Right renal pelvis (tissue), 4 donors: ENCODE results near the gene ZNF428. TPM values are rescaled to one million over a fixed set of nuclear protein-coding genes. Genes with fewer than 3 reads are reported as not detected.
"Not testable (repeated sequence)": the region's sequence is repeated elsewhere in the genome, so short reads cannot be mapped to it uniquely, and the experiment has no call there.

Experiments used
- DNase-seq, 4 donors: peaks; one replicate each; pipeline ENCODE4 v3.0.0-alpha.2; 2013; ENCODE audit warnings: low read depth in 4 of 4, low spot score in 3 of 4, missing footprints in 1 of 4
- polyA plus RNA-seq, 4 donors: library from polyadenylated mRNA; unstranded; fragments of 120-200 nt; gene quantifications; one replicate each; pipeline ENCODE4 v1.2.1, GENCODE V29; 2013; ENCODE audit not compliant: insufficient read length in 4 of 4

ZNF428 gene, protein sequence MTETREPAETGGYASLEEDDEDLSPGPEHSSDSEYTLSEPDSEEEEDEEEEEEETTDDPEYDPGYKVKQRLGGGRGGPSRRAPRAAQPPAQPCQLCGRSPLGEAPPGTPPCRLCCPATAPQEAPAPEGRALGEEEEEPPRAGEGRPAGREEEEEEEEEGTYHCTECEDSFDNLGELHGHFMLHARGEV
- polyA plus RNA-seq = 100 to 1,000 TPM in 1 of 4 donors, 10 to 100 TPM in 3; 76.5 to 141 (median 91.1) TPM

DNA sequence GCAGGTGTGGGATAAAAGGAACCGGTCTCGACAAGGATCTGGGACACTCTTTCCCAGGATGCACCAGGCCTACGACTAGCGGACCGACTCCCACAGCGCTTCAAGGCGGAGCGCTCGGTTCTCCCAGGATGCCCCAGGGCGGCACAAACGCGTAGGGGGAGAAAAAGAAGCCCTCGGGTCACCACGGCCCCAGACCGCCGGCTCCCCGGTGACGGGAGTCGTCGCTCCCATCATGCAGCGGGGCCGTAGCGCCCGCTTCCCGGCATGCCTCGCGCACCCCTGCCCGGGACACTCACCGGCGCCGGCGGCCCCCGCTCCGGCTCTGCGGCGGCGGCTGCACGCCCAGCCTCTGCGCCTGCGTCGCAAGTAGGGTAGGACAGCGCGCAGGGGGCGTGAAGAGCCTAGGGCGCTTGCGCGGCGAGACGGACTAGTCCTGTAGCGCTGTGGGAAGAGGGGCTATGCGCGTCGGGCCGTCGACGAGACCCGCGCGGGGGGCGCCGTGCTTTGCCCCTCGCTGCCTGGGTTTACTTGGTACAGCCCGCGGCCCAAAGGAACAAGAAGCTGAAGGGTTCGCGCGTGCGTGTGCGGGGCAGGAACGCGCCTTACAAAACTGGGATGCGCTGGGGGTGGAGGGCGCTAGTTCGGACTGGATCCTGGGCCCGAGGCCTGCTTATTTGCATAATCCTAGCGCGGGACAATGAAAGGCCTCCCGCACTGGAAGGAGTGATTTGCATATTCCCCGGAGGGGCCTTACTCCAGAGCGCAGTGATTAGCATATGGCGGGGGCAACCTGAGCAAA is at the start of gene ZNF428:
TSS of gene ZNF428 (minus strand) at position 368 of the 799 bp plus-strand sequence. CDS start 5,325 bp downstream, outside the sequence.
- peak; percentile 78 to 83 (median 81) for DNase-seq

DNA sequence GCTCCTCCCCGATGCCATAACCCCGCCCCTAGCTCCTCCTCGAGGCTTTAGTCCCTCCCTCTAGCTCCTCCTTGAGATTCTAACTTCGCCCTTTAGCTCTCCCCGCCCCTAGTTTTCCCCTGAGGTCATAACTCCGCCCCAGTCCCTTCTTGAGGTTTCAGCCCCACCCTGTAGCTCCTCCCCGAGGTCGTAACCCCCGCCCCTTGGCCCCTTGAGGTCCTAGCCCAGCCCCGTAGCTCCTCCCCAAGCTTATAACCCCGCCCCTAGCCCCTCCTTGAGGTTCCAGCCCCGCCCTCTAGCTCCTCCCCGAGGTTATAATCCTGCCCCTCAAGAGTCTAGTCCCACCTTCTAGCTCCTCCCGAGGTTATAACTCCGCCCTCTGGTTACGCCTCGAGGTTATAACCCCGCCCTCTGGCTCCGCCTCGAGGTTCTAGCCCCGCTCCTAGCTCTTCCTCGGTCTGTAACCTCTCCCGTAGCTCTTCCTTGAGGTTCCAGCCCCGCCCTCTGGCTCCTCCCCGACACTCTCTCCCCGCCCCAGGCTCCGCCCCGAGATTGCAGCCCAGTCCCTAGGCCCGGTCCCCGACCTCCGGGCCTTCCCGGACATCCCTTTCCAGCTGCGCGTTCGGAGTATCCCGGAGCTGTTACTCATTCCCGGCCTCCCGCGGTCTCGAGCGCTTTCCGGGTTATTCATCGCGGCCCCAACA is 49.1 kb upstream of the ZNF428 start:
- peak; percentile 92 to 97 (median 94) for DNase-seq

DNA sequence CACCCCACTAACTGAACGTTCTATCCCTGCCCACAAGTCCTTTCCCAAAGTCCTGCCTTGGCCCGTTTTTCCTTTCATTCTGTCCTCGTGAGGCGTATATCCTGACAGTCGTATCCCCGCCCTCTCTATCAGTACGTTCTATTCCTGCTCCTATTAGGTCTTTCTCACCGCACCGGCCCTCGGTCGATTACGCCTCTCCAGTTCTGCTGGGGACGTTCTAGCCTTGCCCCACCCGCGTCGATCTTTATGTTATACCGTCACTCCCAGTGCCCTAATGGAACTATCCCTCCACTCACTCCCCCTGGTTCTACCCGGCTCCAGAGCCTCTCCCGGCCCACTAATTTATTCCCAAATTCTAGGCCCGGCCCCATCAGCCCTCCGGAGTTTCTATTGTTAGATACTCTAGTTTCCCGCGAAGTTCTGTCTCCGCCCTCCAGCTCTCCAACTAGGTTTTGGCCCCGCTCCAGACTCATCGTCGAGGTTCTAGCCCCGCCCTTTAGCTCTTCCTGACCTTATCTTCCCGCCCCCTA is 48.5 kb upstream of the ZNF428 start:
- DNase-seq = no peak

DNA sequence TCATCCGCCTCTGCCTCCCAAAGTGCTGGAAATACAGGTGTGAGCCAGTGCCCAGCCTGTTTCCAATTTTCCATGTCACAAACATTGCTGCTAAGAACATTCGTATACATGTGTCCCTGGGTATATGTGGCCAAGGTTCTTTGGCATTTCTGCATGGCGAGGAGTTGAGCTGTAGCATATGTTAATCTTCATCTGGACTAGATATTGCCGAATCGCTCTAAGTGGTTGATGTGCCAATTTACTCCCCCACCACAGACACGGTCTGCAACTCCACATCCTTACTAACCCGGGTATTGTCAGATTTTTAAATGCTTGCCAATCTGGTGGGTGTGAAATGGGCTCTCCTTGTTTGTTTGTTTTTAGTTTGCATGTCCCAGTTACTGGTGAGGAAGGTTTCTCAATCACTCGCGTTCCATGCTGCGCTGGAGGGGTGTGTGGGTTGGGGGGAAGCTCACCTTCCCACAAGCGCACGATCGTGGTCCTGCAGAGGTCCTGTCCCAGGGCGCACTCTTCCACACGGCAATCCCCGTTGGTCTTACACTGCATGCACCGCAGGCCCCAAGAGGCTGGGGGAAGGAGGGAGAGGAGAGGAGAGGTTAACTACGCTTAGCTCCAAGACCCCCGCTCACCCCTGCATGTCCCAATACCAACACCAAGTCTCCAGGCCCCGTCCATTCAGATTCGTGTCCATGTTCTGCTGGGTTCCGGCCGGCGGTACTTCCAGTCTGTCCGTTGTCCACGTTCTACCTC is 47.9 kb upstream of the ZNF428 start:
- DNase-seq = no peak

DNA sequence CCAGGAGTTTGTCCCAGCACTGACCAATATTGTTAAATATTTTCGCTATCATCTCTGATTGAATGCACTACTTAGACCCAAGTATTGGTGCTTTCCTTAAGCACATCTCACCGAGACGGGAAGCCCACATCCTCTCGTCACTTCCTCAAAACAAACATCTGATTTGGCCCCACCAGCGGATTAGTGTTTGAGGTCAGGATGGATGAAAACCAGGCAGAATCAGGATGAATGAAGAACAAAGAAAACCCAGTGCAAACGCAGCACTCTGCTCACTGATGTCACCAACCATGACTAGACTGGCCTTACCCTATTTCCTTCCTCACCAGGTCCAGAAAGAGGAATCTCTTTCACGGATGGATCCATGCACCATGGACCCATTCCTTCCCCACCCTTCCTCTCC is 44.6 kb upstream of the ZNF428 start:
- no peak for DNase-seq

DNA sequence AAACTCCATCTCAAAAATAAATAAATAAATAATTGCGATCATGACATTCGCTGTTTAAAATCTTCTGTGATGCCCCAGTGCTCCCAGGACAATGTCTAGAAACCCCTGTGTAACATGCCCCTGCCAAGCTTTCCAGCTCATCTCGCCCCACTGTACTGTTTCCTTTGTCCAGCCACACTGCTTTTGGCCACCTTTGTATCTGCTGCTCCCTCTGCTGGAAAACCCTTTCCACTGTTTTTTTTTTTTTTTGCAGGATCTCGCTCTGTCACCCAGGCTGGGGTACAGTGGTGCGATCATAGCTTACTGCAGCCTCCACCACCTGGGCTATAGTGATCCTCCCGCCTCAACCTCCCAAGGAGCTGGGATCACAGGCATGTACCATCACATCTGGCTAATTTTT is 43.1 kb upstream of the ZNF428 start:
- no peak for DNase-seq

DNA sequence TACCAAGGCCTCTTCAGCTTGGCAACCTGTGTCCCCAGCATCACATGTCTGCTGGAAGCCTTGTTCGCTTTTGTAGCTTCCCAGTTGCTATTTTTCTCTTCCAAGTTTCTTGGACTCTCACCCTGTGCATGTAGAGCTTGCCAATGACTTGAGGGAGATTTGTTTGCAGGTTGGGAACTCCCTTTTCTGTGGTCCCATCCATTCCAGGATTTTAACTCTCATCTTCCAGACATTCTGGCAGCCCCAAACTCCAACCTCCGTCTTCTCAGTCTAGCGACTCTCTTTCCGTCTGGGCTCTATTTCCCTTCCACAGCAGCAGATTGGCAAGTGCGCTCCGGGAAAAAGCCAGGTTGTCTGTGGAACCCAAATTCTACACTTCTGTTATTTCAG is 41.5 kb upstream of the ZNF428 start:
- no peak for DNase-seq

DNA sequence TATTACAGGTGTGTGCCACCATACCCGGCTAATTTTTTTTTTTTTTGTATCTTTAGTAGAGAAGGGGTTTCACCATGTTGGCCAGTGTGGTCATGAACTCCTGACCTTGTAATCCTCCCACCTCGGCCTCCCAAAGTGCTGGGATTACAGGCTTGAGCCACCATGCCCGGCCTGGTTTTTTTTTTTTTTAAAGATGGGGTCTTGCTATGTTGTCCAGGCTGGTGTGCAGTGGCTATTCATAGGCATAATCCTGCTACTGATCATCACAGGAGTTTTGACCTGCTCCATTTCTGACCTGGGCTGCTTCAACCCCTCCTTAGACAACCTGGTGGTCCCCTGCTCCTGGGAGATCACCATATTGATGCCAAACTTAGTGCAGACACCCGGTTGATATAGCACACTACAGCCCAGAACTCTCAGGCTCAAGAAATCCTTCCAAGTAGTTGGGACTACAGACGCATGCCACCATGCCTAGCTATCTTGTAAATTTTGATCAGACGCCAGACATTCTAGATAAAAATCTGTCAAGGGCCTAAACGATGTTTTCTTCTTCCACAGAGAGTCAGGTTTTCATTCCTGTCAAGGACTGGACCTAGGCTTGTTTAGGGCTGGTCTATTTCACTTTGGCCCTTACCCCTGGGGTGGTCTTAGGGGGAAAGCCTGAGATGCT is 41.0 kb upstream of the ZNF428 start:
- DNase-seq = no peak

DNA sequence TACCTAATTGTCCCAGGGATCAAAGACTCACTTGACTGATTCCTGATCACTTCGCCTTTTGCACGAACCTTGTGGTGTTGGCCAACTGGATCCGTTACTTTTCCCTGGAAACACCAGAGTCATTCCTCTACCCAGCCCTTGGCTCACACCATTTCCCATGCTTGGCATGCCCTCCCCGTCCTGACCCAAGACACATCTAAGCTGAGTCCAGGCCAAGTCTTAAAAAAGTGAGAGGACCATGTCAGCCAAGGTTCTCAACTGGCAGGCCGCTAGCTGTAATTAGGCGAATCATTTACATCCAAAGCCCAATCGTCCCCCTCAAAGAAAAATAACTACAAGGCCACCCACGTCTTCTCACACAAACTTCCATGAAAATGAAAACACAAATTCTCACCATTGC is 39.1 kb upstream of the ZNF428 start:
- no peak for DNase-seq

DNA sequence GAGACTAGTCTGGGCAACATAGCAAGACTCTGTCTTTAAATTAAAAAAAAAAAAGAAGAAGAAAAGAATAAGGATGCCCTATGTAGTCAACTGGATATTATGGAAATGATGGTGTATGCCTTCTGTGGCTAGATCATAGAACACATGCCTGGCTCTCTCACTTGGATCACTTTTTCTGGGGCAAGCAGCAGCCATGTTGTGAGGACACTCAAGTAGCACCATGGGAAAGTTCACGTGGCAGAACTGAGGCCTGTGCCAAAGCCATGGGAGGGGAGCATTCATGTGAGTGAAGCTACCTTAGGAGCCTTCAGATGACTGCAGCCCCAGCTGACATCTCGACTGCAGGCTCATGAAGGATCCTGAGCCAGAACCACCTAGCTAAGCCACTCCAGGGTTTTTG is 38.6 kb upstream of the ZNF428 start:
- no peak for DNase-seq

DNA sequence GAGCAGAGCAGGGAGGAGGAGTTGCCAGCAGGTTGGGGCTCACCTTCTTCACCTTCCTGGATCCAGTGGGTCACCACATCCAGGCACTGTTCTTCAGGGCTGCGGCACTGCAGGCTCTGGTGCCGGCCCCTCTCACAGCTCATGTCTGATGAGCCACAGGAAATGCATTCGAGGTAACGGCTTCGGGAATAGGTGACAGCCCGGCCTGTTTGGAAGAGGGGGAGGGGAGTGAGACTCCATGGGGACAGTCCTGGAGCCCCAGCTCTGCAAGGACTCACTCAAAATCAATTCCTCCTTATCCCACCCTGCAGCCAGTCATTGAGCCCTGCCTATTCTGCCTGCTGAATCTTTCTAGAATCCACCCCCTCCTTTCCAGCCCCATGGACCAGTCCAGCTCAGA is 37.0 kb upstream of the ZNF428 start:
- no peak for DNase-seq

DNA sequence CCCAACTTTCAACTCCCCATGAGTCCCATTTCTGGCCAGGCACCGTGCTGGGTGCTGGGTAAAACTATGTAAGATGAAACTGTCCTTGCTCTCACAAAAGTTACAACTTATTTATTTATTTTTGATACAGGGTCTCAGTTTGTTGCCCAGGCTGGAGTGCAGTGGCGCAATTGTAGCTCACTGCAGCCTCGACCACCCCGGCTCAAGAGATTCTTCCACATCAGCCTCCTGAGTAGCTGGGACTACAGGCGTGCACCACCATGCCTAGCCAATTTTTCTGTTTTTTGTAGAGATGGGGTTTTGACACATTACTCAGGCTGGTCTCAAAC is 33.1 kb upstream of the ZNF428 start:
- no peak for DNase-seq

DNA sequence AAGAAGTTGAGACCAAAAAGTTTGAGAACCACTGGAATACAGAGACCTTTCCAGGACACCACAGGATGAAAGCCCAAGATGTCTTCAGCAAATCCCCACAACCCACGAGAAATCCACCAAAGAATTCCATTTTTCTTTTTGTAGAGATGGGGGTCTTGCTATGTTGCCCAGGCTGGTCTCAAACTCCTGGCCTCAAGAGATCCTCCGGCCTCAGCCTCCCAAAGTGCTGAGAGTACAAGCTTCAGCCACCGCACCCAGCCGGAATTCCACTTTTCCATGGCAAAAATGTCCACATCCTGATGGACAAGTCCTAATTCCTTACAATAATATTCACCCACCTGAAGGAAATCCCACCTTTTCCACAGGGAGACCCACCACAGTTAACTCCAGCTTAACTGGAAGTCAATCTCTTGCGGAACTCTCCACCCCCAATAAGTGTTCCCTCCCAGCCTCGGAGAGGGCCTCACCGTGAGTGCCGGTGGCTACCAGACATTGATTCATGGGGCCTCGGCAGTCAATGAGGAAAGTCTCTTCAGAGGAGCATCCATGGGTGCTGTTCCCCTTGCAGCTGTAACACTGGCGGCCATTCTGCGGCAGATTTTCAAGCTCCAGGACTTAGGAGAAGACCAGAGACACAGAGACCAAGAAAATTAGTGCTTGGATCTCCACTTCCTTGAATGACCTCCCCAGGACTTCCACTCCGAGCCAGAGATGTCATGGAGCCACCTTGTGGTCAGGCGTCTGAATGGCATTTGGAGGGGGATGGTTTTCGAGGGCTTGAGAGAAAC is 32.5 kb upstream of the ZNF428 start:
- DNase-seq = peak in 1 of 4 donors; percentile 63

DNA sequence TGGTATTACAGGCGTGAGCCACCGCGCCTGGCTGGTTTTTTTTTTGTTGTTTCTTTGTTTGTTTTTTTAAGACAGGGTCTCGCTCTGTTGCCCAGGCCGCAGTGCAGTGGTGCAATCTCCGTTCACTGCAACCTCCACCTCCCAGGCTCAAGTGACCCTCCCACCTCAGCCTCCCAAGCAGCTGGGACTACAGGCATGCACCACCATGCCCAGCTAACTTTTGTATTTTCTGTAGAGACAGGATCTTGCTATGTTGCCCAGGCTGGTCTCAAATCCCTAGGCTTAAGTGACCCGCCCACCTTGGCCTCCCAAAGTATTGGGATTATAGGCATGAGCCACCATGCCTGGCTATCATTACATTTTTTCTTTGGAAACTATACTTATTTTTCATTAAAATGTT is 30.8 kb upstream of the ZNF428 start:
- not testable (repeated sequence) for DNase-seq

DNA sequence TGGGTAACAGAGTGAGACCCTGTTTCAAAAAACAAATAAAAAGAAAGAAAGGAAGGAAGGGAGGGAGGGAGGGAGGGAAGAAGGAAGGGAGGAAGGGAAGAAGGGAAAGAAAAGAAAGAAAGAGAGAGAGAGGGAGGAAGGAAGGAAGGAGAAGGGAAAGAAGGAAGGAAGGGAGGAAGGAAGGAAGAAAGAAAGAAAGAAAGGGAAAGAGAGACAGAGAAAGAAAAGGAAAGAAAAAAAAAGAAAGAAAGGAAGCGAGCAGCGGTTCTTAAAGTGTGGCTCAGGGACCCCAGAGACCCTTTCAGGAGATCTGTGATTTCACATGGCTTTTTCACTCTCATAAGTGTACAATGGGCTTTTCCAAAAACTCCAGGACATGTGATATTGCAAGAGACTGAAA is 30.1 kb upstream of the ZNF428 start:
- no peak for DNase-seq

DNA sequence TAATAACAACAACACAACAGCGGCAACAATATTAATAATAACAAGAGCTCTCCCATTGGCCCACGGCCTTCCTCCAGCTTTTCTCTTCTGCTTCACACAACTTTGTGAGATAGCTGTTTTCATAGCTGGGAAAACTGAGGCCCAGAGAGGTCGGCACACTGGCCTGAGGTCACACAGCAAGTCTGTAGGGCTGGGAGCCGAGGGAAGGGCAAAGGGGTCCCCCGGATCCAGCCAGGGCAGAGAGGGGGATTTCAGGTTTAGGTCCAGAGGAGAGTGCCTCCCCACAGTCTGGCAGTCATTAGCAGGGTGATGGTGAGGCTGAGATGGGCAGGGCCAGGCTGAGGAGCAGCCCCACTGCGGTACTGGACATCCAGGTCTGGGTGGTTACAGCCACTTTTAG is 29.2 kb upstream of the ZNF428 start:
- no peak for DNase-seq

DNA sequence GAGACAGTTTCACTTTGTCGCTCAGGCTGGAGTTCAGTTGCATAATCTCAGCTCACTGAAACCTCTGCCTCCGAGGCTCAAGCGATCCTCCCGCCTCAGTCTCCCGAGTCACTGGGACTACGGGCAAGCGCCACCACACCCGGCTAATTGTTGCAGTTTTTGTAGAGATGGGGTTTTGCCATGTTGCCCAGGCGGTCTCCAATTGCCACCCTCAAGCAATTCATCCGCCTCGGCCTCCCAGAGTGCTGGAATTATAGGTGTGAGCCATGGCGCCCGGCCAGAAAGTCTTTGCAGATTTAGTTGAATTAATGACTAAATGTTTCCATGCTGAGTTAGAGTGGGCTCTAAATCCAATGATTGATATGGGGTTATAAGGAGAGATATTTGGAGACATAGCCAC is 24.8 kb upstream of the ZNF428 start:
- DNase-seq = no peak

DNA sequence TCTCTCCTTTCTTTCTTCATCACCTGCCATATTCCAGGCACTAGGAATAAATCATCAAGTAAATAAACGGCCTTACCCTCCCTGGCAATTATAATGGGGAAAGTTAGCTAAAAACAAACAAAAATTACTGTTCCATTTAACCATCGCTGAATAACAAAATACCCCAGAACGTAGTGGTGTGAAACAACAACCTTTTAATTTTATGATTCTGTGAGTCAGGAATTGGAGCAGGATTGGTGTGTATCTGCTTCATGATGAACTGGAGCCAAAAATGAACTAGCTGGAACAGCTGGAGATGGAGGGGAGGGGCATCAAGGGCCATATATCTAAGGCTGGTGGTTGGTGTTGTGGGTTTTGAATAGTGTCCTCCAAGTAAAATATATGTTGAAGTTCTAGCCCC is 23.9 kb upstream of the ZNF428 start:
- no peak for DNase-seq

DNA sequence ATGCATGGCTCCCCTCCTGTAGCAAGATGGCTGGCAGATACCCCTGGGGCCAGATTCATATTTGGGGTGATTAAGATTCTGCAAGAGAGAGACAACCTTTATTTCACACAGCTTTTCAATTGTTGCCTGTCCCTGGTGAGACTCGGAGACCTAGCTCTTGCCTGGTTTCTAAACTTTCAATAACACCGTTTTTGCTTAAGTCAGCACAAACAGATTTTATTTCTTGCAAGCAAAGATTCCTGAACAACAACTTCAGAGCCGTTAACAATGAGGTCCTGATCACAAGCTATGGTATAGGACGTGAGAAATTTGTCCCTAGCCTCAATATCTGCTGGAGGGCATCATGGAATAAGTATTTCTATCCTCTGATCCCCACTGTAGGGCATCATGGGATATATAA is 23.1 kb upstream of the ZNF428 start:
- no peak for DNase-seq

DNA sequence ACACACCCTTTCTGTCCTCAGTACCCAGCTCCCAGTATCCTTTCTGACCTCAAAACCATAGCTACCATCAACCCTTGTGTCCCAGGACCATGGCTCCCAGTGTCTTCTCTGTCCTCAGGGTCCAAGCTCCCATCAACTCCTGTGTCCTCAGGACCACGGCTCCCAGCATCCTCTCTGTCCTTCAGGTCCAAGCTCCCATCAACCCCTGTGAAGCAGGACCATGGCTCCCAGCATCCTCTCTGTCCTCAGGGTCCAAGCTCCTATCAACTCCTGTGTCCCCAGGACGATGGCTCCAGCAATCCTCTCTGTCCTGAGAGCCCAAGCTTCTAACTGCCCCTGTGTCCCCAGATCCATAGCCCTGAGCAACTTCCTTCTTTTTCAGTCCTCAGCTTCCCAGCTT is 21.9 kb upstream of the ZNF428 start:
- no peak for DNase-seq
